HepG2 (cell line): ENCODE data around the gene GRM2. TPM values are rescaled to one million over a fixed set of nuclear protein-coding genes. Genes with fewer than 3 reads are reported as not detected.

ENCODE experiments used
- ATAC-seq: fragments of 200-7000 bp; cut with Tn5 transposase; 3 replicates; pipeline ENCODE4 v1.9.1; 2020; ENCODE audit warnings: mild to moderate bottlenecking, moderate library complexity
- BruUV-seq: library from RNA; stranded (reverse); fragments of 400-500 nt; replicated peaks from 2 replicates; lab custom pipeline; 2021; lab: Mats Ljungman, UMichigan
- CTCF ChIA-PET: fragments of 300-600 bp; formaldehyde crosslinking; extraction: SDS; loops from one replicate; lab custom pipeline; 2021; ENCODE audit warnings: low total read pairs, inconsistent platforms, low intra/inter-chr PET ratio; lab: Yijun Ruan, JAX
- POLR2A ChIA-PET: fragments of 350-600 bp; sonication (Branson Sonifier 250); formaldehyde crosslinking; loops from one replicate; lab custom pipeline; 2020; ENCODE audit warnings: antibody characterized with exemption, inconsistent platforms; lab: Yijun Ruan, JAX
- DNase-seq: peaks from one replicate; pipeline ENCODE4 v3.0.0-alpha.2; 2015; ENCODE audit warnings: low spot score
- FAIRE-seq: peaks from 3 replicates; lab custom pipeline; 2011; peaks lifted over from hg19 to GRCh38; lab: Jason Lieb, UNC
- H2AFZ ChIP-seq: one replicate; pipeline ENCODE4 v1.6.1; 2011; ENCODE audit warnings: low read length, inconsistent platforms
- H3K27ac ChIP-seq: fragments of 300-600 bp; 3 replicates; pipeline ENCODE4 v1.8.0; 2011; ENCODE audit warnings: mixed run types, mild to moderate bottlenecking, mixed read lengths, low read length, inconsistent platforms; ENCODE audit not compliant: insufficient read depth; ENCODE audit errors: extremely low read length
- H3K27me3 ChIP-seq, 2 experiments: fragments of 200-600 bp in 1 of 2; 2 replicates in 1 of 2; 3 replicates in 1 of 2; pipeline versions ENCODE4 v1.6.0 to v1.8.0; 2011; ENCODE audit warnings: low read length in 2 of 2, mild to moderate bottlenecking in 2 of 2, moderate library complexity in 2 of 2, inconsistent platforms in 1 of 2; ENCODE audit not compliant: insufficient read depth in 2 of 2, control insufficient read depth in 1 of 2
- H3K36me3 ChIP-seq, 2 experiments: fragments of 200-600 bp in 1 of 2; replicated peaks in 1 of 2; 2 replicates in 1 of 2; 3 replicates in 1 of 2; pipeline versions ENCODE4 v1.5.1 to v1.8.0; 2011; ENCODE audit warnings: low read length in 2 of 2, inconsistent platforms in 1 of 2; ENCODE audit not compliant: insufficient read depth in 2 of 2, control insufficient read depth in 1 of 2
- H3K4me1 ChIP-seq: 2 replicates; pipeline ENCODE4 v1.5.1; 2012; ENCODE audit warnings: low read length, inconsistent platforms; ENCODE audit not compliant: insufficient read depth
- H3K4me2 ChIP-seq: 2 replicates; pipeline ENCODE4 v1.6.0; 2011; ENCODE audit warnings: low read depth, low read length, inconsistent platforms
- H3K4me3 ChIP-seq, 3 experiments: fragments of 200-600 bp in 1 of 3; sonication (generic), shearing (Covaris generic) in 1 of 3; replicated peaks in 1 of 3; 2 replicates each; pipeline ENCODE4 v1.5.1; 2011 to 2016; ENCODE audit warnings: low read length in 3 of 3, inconsistent platforms in 2 of 3, low read depth in 2 of 3, mild to moderate bottlenecking in 2 of 3, control low read depth in 1 of 3, mixed read lengths in 1 of 3; ENCODE audit not compliant: insufficient read depth in 1 of 3
- H3K79me2 ChIP-seq: one replicate; pipeline ENCODE4 v1.6.1; 2011; ENCODE audit warnings: low read length, inconsistent platforms; ENCODE audit not compliant: insufficient read depth
- H3K9ac ChIP-seq: 2 replicates; pipeline ENCODE4 v1.6.0; 2011; ENCODE audit warnings: mild to moderate bottlenecking, low read depth, low read length, inconsistent platforms; ENCODE audit not compliant: insufficient read depth
- H3K9me3 ChIP-seq: 2 replicates; pipeline ENCODE4 v1.5.1; 2012; ENCODE audit warnings: mild to moderate bottlenecking, low read length
- H4K20me1 ChIP-seq: 2 replicates; pipeline ENCODE4 v1.6.0; 2011; ENCODE audit warnings: inconsistent platforms, mild to moderate bottlenecking, low read length, moderate library complexity; ENCODE audit not compliant: insufficient read depth
- ASH2L ChIP-seq: fragments of 300-600, 200-600 bp; sonication (generic); IDR thresholded peaks from 2 replicates; pipeline ENCODE4 v1.7.0; 2017; ENCODE audit warnings: low read depth, mild to moderate bottlenecking, moderate library complexity, mixed read lengths, low read length; ENCODE audit not compliant: insufficient read length
- BATF2 ChIP-seq: sonication (generic); formaldehyde crosslinking; IDR thresholded peaks from 2 replicates; pipeline ENCODE4 v1.8.0; 2022; ENCODE audit warnings: mild to moderate bottlenecking, missing genetic modification reagents, moderate library complexity
- MIER3 ChIP-seq: IDR thresholded peaks from 2 replicates; pipeline ENCODE4 v1.6.1; 2016; ENCODE audit warnings: missing compliant biosample characterization, borderline replicate concordance
- PPARG ChIP-seq: conservative IDR thresholded peaks from 2 replicates; pipeline ENCODE4 v1.6.1; 2016; ENCODE audit warnings: missing biosample characterization, missing genetic modification reagents
- PRMT3 ChIP-seq: sonication (generic); formaldehyde crosslinking; IDR thresholded peaks from 2 replicates; pipeline ENCODE4 v1.8.1; 2022; ENCODE audit warnings: low read depth, mild to moderate bottlenecking, moderate library complexity, missing genetic modification reagents, borderline replicate concordance
- SMC3 ChIP-seq: IDR thresholded peaks from 2 replicates; pipeline ENCODE4 v1.6.1; 2011; ENCODE audit warnings: low read length, improper control_type of control experiment
- SNAPC2 ChIP-seq: sonication (generic); formaldehyde crosslinking; IDR thresholded peaks from 2 replicates; pipeline ENCODE4 v1.8.1; 2022; ENCODE audit warnings: mild to moderate bottlenecking, missing genetic modification reagents
- ZBTB1 ChIP-seq: sonication (generic); formaldehyde crosslinking; IDR thresholded peaks from 2 replicates; pipeline ENCODE4 v1.4.0; 2020; ENCODE audit warnings: missing genetic modification reagents, borderline replicate concordance
- ZBTB38 ChIP-seq: sonication (generic); formaldehyde crosslinking; IDR thresholded peaks from 2 replicates; pipeline ENCODE4 v1.5.1; 2020; ENCODE audit warnings: mild to moderate bottlenecking, missing genetic modification reagents
- ZBTB39 ChIP-seq: sonication (generic); formaldehyde crosslinking; IDR thresholded peaks from 2 replicates; pipeline ENCODE4 v1.5.0; 2020; ENCODE audit warnings: missing genetic modification reagents
- ZNF12 ChIP-seq: sonication (generic); formaldehyde crosslinking; IDR thresholded peaks from 2 replicates; pipeline ENCODE4 v1.5.0; 2020; ENCODE audit warnings: missing genetic modification reagents
- ZNF3 ChIP-seq: IDR thresholded peaks from 2 replicates; pipeline ENCODE4 v1.7.0; 2017; ENCODE audit warnings: inconsistent platforms
- ZNF567 ChIP-seq: sonication (generic); formaldehyde crosslinking; IDR thresholded peaks from 2 replicates; pipeline ENCODE4 v1.8.1; 2023; ENCODE audit warnings: mild to moderate bottlenecking, missing genetic modification reagents, borderline replicate concordance
- ZNF607 ChIP-seq: sonication (generic); formaldehyde crosslinking; IDR thresholded peaks from 2 replicates; pipeline ENCODE4 v1.5.1; 2020; ENCODE audit warnings: missing genetic modification reagents, mild to moderate bottlenecking, borderline replicate concordance
- ZNF660 ChIP-seq: sonication (generic); formaldehyde crosslinking; IDR thresholded peaks from 2 replicates; pipeline ENCODE4 v1.5.1; 2020; ENCODE audit warnings: mild to moderate bottlenecking, low read depth, missing genetic modification reagents, borderline replicate concordance
- WGBS: methylation state at CpG from one replicate; pipeline ENCODE4 v1.1.6; 2017; ENCODE audit warnings: low lambda C conversion rate; 5-methylcytosine and 5-hydroxymethylcytosine counted together
- in situ Hi-C: cut with HindIII; loops from 2 replicates; pipeline ENCODE4 v1.10.0; 2017; ENCODE audit warnings: low pct_unique_long_range_greater_than_20kb; ENCODE audit not compliant: extremely low pct_ligation_motif_present
- intact Hi-C: fragments of 100-400 bp; cut with micrococcal nuclease; formaldehyde crosslinking; loops from one replicate; pipeline ENCODE4 v1.10.0; 2022; ENCODE audit not compliant: unreplicated experiment
- polyA plus RNA-seq, 8 experiments: library from polyadenylated mRNA; depleted of rRNA in 3 of 8; stranded (reverse) in 7 of 8; unstranded in 1 of 8; fragments of >200 nt; fragmentation: Illumina TruSeq in 4 of 8; extraction: Trizol in 4 of 8; gene quantifications; 2 replicates each; pipeline versions ENCODE4 v1.2.1 to v1.2.3, GENCODE V29; 2011 to 2016; ENCODE audit warnings: low read depth in 4 of 8, missing spikeins in 1 of 8, mixed read lengths in 1 of 8; ENCODE audit not compliant: insufficient read depth in 1 of 8
- total RNA-seq, 5 experiments: library from RNA; depleted of rRNA; stranded (reverse); fragments of >200 nt; fragmentation: Illumina TruSeq; extraction: Trizol; gene quantifications; 2 replicates each; pipeline ENCODE4 v1.2.3, GENCODE V29; 2016; ENCODE audit warnings: low read depth in 1 of 5

The GRM2 gene
- total and polyA plus RNA-seq, 2 of the 13 experiments (the other 11 are each of a cell fraction or from before 2014, with no cell fraction given) = 0.04 to 0.07 TPM

GRCh38 chr3:51659942-51660341, 46.9 kb upstream of the GRM2 start:
- no peak overlapping the region for H3K9ac ChIP-seq
- H2AFZ ChIP-seq = no peak overlapping the region
- no peaks in the 10 kb centered on the region for H3K79me2 ChIP-seq
- H4K20me1 ChIP-seq = no peaks in the 10 kb centered on the region
- no peak for DNase-seq
- H3K36me3 ChIP-seq = peaks cover 3 to 55% of the 10 kb centered on the region in 2 experiments; a peak in 4 of 5 replicates
- no peaks in the 10 kb centered on the region for H3K4me1 ChIP-seq
- intact Hi-C loops (no loop called here), in situ Hi-C loops (no loop called here)
- H3K27ac ChIP-seq = no peak overlapping the region
- CTCF ChIA-PET = no interaction called here
- POLR2A ChIA-PET = no interaction called here
- TF ChIP-seq ZNF660 (no peak), MIER3 (no peak)
- no peak for FAIRE-seq
- no peak overlapping the region for H3K4me2 ChIP-seq
- no peak overlapping the region for H3K4me3 ChIP-seq
- 96% methylated on average over 9 of the region's 9 CpGs for WGBS
- ATAC-seq = no peak
- BruUV-seq = no TSS peak
- H3K27me3 ChIP-seq = no peaks in the 10 kb centered on the region
- H3K9me3 ChIP-seq = no peaks in the 10 kb centered on the region

- no peak overlapping the region for H3K4me3 ChIP-seq
- TF ChIP-seq ZBTB38 (CRISPR knock-in tag) (no peak), BATF2 (CRISPR knock-in tag) (no peak), ZNF567 (CRISPR knock-in tag) (no peak), ASH2L (no peak), SMC3 (no peak), ZBTB39 (no peak), ZNF12 (no peak), ZNF3 (CRISPR knock-in tag) (no peak), PRMT3 (CRISPR knock-in tag) (no peak), PPARG (no peak), ZNF607 (CRISPR knock-in tag) (no peak), ZBTB1 (no peak), SNAPC2 (no peak)
- TF ChIP-seq, all 625 proteins: peak for 0
- no peaks in the 10 kb centered on the region for H3K9me3 ChIP-seq
- H3K27me3 ChIP-seq = no peaks in the 10 kb centered on the region
- WGBS = 98% methylated on average over 4 of the region's 14 CpGs
- ATAC-seq (no peak), FAIRE-seq (no peak), DNase-seq (no peak)
- CTCF ChIA-PET = no interaction called here
- in situ Hi-C loops (no loop called here), intact Hi-C loops (no loop called here)
- H3K36me3 ChIP-seq = peaks cover 2 to 46% of the 10 kb centered on the region in 2 experiments; a peak in 4 of 5 replicates
- BruUV-seq = no TSS peak
- POLR2A ChIA-PET = interaction anchor here (1.3 kb wide), 1 partner anchor 10 kb away, joined by 3 read pairs; no protein-coding TSS in a partner anchor
- no peak overlapping the region for H3K4me2 ChIP-seq
- no peaks in the 10 kb centered on the region for H4K20me1 ChIP-seq
- H3K4me1 ChIP-seq = no peaks in the 10 kb centered on the region; the same call in 1 of the 2 replicates
- H3K79me2 ChIP-seq = no peaks in the 10 kb centered on the region
- no peak overlapping the region for H2AFZ ChIP-seq
- no peak overlapping the region for H3K27ac ChIP-seq
- no peak overlapping the region for H3K9ac ChIP-seq
These were observed 44.4 kb upstream of the GRM2 start for GRCh38 chr3:51662456-51662855.
